GM12878 (cell line): Measurements from ENCODE around the gene INPP4B.

Experiments
- CBX5 ChIP-seq: sonication (generic); IDR thresholded peaks from 2 replicates; pipeline ENCODE4 v1.6.1; 2016; ENCODE audit warnings: low read depth, moderate library complexity, mild to moderate bottlenecking, inconsistent platforms
- FOXM1 ChIP-seq: IDR thresholded peaks from 2 replicates; pipeline ENCODE4 v1.6.1; 2012; ENCODE audit warnings: low read depth, mild to moderate bottlenecking, inconsistent platforms, low read length, moderate library complexity
- MEF2A ChIP-seq: IDR thresholded peaks from 2 replicates; pipeline ENCODE4 v1.6.1; 2011; ENCODE audit warnings: low read depth, mild to moderate bottlenecking, low read length, moderate library complexity; ENCODE audit not compliant: insufficient read depth
- POLR2A ChIP-seq: IDR thresholded peaks from 2 replicates; pipeline ENCODE4 v1.6.1; 2011; ENCODE audit warnings: low read depth, mild to moderate bottlenecking, low read length
- SREBF1 ChIP-seq: IDR thresholded peaks from 2 replicates; pipeline ENCODE4 v1.6.1; 2012; ENCODE audit warnings: mild to moderate bottlenecking, low read length
- YY1 ChIP-seq: IDR thresholded peaks from 2 replicates; pipeline ENCODE4 v1.6.1; 2011; ENCODE audit warnings: low read depth, mild to moderate bottlenecking, low read length
- ZNF207 ChIP-seq: fragments of 450-650 bp; IDR thresholded peaks from 2 replicates; pipeline ENCODE4 v1.6.1; 2014; ENCODE audit warnings: antibody characterized with exemption, mild to moderate bottlenecking, borderline replicate concordance
- TF ChIP-seq, protein P1 (sequence below): fragments of 450-650 bp; IDR thresholded peaks from 2 replicates; pipeline ENCODE4 v1.6.1; 2016; ENCODE audit warnings: mild to moderate bottlenecking
- TF ChIP-seq, protein P2 (sequence below), 3 experiments: IDR thresholded peaks in 2 of 3; conservative IDR thresholded peaks in 1 of 3; 2 replicates each; pipeline ENCODE4 v1.5.1; 2011; ENCODE audit warnings: low read depth in 3 of 3, low read length in 3 of 3, mild to moderate bottlenecking in 3 of 3, control low read depth in 2 of 3, moderate library complexity in 2 of 3, inconsistent platforms in 1 of 3, mixed read lengths in 1 of 3; ENCODE audit not compliant: control insufficient read depth in 2 of 3, insufficient read depth in 1 of 3; ENCODE audit errors: extremely low read depth in 1 of 3
- TF ChIP-seq, protein P3 (sequence below): IDR thresholded peaks from 2 replicates; pipeline ENCODE4 v1.6.1; 2012; ENCODE audit warnings: mild to moderate bottlenecking, low read depth, low read length
- TF ChIP-seq, protein P4 (sequence below): fragments of 450-650 bp; formaldehyde crosslinking; IDR thresholded peaks from 2 replicates; pipeline ENCODE4 v1.4.0; 2022; ENCODE audit warnings: mild to moderate bottlenecking, moderate library complexity
- TF ChIP-seq, protein P5 (sequence below): IDR thresholded peaks from 2 replicates; pipeline ENCODE4 v1.6.1; 2012; ENCODE audit warnings: low read length, inconsistent platforms

DNA sequence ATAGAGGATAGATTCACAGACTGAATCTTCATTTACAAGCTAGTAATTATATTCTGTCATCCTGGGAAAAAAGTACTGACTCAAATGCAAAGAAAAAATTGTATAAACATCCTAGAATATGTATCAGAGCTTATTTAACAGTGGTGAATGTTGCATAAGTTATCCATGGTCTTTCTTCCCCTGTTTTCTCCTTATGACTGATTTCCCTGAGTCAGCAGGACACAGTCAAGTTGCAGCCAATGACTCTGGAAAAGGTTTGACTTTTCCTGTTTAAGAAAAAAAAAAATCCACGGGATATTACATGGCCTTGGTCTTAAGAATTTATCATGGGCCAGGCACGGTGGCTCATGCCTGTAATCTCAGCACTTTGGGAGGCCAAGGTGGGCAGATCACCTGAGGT, 36.5 kb downstream of the INPP4B start:
- TF ChIP-seq, protein P1, sequence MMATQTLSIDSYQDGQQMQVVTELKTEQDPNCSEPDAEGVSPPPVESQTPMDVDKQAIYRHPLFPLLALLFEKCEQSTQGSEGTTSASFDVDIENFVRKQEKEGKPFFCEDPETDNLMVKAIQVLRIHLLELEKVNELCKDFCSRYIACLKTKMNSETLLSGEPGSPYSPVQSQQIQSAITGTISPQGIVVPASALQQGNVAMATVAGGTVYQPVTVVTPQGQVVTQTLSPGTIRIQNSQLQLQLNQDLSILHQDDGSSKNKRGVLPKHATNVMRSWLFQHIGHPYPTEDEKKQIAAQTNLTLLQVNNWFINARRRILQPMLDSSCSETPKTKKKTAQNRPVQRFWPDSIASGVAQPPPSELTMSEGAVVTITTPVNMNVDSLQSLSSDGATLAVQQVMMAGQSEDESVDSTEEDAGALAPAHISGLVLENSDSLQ: no peak
- TF ChIP-seq MEF2A (no peak), POLR2A (no peak), YY1 (no peak), ZNF207 (no peak), SREBF1 (no peak), FOXM1 (no peak), CBX5 (no peak)
- TF ChIP-seq, protein P2, sequence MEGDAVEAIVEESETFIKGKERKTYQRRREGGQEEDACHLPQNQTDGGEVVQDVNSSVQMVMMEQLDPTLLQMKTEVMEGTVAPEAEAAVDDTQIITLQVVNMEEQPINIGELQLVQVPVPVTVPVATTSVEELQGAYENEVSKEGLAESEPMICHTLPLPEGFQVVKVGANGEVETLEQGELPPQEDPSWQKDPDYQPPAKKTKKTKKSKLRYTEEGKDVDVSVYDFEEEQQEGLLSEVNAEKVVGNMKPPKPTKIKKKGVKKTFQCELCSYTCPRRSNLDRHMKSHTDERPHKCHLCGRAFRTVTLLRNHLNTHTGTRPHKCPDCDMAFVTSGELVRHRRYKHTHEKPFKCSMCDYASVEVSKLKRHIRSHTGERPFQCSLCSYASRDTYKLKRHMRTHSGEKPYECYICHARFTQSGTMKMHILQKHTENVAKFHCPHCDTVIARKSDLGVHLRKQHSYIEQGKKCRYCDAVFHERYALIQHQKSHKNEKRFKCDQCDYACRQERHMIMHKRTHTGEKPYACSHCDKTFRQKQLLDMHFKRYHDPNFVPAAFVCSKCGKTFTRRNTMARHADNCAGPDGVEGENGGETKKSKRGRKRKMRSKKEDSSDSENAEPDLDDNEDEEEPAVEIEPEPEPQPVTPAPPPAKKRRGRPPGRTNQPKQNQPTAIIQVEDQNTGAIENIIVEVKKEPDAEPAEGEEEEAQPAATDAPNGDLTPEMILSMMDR (IDR thresholded peaks at IDR 0.05 in 2 of 3, conservative IDR thresholded peaks at IDR 0.05 in 1 of 3; ENCODE audit: control insufficient read depth in 2 of 3, extremely low read depth in 1 of 3, insufficient read depth in 1 of 3, low read depth in 3 of 3, low read length in 3 of 3): no peak
- TF ChIP-seq, protein P3, sequence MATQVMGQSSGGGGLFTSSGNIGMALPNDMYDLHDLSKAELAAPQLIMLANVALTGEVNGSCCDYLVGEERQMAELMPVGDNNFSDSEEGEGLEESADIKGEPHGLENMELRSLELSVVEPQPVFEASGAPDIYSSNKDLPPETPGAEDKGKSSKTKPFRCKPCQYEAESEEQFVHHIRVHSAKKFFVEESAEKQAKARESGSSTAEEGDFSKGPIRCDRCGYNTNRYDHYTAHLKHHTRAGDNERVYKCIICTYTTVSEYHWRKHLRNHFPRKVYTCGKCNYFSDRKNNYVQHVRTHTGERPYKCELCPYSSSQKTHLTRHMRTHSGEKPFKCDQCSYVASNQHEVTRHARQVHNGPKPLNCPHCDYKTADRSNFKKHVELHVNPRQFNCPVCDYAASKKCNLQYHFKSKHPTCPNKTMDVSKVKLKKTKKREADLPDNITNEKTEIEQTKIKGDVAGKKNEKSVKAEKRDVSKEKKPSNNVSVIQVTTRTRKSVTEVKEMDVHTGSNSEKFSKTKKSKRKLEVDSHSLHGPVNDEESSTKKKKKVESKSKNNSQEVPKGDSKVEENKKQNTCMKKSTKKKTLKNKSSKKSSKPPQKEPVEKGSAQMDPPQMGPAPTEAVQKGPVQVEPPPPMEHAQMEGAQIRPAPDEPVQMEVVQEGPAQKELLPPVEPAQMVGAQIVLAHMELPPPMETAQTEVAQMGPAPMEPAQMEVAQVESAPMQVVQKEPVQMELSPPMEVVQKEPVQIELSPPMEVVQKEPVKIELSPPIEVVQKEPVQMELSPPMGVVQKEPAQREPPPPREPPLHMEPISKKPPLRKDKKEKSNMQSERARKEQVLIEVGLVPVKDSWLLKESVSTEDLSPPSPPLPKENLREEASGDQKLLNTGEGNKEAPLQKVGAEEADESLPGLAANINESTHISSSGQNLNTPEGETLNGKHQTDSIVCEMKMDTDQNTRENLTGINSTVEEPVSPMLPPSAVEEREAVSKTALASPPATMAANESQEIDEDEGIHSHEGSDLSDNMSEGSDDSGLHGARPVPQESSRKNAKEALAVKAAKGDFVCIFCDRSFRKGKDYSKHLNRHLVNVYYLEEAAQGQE: no peak
- TF ChIP-seq, protein P4, sequence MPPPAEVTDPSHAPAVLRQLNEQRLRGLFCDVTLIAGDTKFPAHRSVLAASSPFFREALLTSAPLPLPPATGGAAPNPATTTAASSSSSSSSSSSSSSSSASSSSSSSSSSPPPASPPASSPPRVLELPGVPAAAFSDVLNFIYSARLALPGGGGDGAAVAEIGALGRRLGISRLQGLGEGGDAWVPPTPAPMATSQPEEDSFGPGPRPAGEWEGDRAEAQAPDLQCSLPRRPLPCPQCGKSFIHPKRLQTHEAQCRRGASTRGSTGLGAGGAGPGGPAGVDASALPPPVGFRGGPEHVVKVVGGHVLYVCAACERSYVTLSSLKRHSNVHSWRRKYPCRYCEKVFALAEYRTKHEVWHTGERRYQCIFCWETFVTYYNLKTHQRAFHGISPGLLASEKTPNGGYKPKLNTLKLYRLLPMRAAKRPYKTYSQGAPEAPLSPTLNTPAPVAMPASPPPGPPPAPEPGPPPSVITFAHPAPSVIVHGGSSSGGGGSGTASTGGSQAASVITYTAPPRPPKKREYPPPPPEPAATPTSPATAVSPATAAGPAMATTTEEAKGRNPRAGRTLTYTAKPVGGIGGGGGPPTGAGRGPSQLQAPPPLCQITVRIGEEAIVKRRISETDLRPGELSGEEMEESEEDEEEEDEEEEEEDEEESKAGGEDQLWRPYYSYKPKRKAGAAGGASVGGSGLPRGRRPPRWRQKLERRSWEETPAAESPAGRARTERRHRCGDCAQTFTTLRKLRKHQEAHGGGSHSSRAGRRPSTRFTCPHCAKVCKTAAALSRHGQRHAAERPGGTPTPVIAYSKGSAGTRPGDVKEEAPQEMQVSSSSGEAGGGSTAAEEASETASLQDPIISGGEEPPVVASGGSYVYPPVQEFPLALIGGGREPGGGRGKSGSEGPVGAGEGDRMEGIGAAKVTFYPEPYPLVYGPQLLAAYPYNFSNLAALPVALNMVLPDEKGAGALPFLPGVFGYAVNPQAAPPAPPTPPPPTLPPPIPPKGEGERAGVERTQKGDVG (CRISPR knock-in tag): no peak
- TF ChIP-seq, protein P5, sequence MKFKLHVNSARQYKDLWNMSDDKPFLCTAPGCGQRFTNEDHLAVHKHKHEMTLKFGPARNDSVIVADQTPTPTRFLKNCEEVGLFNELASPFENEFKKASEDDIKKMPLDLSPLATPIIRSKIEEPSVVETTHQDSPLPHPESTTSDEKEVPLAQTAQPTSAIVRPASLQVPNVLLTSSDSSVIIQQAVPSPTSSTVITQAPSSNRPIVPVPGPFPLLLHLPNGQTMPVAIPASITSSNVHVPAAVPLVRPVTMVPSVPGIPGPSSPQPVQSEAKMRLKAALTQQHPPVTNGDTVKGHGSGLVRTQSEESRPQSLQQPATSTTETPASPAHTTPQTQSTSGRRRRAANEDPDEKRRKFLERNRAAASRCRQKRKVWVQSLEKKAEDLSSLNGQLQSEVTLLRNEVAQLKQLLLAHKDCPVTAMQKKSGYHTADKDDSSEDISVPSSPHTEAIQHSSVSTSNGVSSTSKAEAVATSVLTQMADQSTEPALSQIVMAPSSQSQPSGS: no peak
